C4-2B (cell line): ENCODE results near the gene LAYN.

Experiments
- ZFX ChIP-seq: fragments of 450-650 bp; IDR thresholded peaks from 2 replicates; pipeline ENCODE4 v1.6.1; 2017
- TF ChIP-seq, protein P1 (sequence below): fragments of 450-650 bp; conservative IDR thresholded peaks from 2 replicates; pipeline ENCODE4 v1.5.1; 2017; ENCODE audit warnings: mild to moderate bottlenecking

DNA sequence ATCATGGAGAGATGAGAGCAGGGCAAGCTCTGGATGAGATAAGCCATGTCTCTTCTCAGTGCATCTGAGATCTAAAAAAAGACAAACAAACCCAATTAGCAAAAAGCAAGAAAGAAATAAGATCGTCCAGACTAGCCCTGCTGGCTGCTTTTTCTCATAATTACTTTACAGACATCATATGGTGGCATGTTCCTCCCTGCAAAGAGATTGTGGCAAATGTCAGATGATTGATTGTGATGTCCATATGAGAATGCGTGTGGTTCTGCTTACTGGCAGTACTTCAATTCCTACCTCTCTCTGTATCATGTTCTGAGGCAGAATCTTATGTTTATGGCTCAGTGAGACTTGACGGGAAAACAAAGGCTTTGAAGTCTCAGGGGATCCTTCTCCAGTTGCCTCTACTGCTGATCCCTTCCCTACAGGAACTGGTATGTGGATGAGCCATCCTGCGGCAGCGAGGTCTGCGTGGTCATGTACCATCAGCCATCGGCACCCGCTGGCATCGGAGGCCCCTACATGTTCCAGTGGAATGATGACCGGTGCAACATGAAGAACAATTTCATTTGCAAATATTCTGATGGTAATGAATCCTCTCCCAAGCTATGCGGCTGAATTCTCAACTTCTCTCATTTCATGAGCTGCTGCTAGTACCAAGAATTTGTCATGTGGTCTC lies 8.8 kb downstream of the LAYN start:
- TF ChIP-seq, protein P1, sequence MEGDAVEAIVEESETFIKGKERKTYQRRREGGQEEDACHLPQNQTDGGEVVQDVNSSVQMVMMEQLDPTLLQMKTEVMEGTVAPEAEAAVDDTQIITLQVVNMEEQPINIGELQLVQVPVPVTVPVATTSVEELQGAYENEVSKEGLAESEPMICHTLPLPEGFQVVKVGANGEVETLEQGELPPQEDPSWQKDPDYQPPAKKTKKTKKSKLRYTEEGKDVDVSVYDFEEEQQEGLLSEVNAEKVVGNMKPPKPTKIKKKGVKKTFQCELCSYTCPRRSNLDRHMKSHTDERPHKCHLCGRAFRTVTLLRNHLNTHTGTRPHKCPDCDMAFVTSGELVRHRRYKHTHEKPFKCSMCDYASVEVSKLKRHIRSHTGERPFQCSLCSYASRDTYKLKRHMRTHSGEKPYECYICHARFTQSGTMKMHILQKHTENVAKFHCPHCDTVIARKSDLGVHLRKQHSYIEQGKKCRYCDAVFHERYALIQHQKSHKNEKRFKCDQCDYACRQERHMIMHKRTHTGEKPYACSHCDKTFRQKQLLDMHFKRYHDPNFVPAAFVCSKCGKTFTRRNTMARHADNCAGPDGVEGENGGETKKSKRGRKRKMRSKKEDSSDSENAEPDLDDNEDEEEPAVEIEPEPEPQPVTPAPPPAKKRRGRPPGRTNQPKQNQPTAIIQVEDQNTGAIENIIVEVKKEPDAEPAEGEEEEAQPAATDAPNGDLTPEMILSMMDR = no peak
- no peak for TF ChIP-seq ZFX
